PC-9 (cell line): ENCODE measurements around the gene CD7.

Experiments
- EZH2 ChIP-seq: fragments of 200-600 bp; sonication (generic); IDR thresholded peaks from 2 replicates; pipeline ENCODE4 v1.8.0; 2017; ENCODE audit warnings: antibody characterized with exemption, low read depth
- TF ChIP-seq, protein P1 (sequence below): fragments of 200-600 bp; sonication (generic); conservative IDR thresholded peaks from 2 replicates; pipeline ENCODE4 v1.6.1; 2017; ENCODE audit warnings: mixed run types, antibody characterized with exemption, mild to moderate bottlenecking, moderate library complexity

- no peak for TF ChIP-seq EZH2
- TF ChIP-seq, protein P1, sequence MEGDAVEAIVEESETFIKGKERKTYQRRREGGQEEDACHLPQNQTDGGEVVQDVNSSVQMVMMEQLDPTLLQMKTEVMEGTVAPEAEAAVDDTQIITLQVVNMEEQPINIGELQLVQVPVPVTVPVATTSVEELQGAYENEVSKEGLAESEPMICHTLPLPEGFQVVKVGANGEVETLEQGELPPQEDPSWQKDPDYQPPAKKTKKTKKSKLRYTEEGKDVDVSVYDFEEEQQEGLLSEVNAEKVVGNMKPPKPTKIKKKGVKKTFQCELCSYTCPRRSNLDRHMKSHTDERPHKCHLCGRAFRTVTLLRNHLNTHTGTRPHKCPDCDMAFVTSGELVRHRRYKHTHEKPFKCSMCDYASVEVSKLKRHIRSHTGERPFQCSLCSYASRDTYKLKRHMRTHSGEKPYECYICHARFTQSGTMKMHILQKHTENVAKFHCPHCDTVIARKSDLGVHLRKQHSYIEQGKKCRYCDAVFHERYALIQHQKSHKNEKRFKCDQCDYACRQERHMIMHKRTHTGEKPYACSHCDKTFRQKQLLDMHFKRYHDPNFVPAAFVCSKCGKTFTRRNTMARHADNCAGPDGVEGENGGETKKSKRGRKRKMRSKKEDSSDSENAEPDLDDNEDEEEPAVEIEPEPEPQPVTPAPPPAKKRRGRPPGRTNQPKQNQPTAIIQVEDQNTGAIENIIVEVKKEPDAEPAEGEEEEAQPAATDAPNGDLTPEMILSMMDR, result no peak
Observed at GRCh38 chr17:82282239-82283207, 34.9 kb downstream of the CD7 start.
